ENCODE data around the gene UST.
"Not testable (repeated sequence)": the region's sequence is repeated elsewhere in the genome, so short reads cannot be mapped to it uniquely, and the experiment has no call there.

The UST gene

DNA sequence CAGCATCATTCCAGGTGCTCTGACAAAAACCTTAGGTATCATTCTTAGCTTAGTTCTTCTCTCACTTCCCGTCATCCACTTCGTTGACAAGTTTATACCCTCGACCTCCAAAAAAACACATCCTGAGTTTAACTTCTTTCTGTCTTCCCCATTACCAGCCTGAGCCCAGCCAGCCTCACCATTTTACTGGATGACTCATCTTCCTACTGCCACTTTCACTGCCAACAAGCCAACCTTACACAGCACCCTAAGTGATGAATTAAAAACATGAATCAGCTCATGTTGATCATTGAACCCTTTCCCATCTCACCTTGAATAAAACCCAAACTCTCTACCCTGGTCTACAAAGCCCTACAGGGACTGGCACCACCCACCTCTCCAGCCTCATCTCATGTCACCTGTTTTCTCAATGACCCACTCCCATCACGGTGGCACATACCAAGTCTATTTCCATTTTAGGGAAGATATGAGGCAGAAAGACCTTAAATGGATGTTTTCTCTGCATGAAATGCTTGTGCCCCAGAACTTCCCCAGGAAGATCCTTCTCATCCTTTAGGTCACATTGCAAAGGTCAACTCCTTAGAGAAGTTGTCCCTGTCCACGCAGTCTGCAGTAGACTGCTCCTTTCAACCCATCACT, 9.9 kb upstream of the UST start:
- DNase-seq = no peak

DNA sequence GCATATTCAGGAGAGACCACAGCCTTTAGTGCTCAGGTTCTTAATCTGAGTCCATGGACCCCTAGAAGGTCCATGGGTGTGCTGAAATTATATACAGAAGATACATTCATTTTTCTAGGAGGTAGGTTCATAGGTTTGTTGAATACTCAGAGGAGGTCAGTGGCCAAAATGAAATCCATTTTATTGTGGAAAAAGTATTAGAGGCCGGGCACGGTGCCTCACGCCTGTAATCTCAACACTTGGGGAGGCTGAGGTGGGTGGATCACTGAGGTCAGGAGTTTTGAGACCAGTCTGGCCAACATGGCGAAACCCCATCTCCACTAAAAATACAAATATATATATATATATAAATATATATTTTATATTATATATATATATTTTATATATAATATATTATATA, 9.0 kb upstream of the UST start:
- no peak for DNase-seq

DNA sequence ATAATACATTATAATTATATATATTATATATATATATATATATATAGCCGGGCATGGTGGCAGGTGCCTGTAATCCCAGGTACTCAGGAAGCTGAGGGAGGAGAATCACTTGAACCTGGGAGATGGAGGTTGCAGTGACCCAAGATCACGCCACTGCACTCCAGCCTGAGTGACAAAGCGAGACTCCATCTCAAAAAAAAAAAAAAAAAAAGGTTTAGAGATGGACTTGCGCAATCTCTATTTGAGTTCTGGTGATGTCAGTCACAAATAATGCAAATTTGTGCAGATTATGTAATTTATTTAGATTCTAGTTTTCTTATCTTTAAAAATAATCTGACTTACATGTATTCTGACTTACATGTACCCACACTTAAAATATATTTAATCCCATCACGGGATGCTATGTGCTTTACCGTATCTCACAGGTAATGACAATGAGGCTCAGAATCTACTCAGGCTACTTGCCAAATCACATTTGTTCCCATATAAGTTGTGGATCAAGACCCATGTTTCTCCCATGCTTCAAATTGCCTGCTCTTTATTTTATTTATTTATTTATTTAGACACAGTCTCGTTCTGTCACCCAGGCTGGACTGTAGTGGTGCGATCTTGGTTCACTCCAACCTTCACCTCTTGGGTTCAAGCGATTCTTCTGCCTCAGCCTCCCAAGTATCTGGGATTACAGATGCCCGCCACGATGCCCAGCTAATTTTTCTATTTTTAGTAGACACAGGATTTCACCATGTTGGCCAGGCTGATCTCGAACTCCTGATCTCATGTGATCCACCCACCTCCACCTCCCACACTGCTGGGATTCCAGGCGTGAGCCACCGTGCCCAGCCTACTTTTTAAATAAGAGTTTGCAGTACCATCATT, 7.6 kb upstream of the UST start:
- DNase-seq = no peak

DNA sequence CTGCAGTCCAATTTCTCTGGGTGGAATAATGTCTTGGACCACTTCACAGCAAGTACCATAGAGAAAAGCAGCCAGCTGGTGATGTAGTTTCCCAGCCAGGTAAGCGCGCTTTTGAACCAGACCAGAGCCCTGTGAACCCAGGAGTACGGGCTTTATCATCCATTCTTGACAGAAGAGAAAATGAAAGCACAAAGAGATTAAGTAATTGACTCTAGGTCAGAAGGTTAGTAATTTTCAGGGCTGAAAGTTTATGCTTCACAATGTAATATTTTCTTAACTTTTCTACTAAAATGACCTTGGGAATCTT, 7.1 kb upstream of the UST start:
- DNase-seq = no peak

DNA sequence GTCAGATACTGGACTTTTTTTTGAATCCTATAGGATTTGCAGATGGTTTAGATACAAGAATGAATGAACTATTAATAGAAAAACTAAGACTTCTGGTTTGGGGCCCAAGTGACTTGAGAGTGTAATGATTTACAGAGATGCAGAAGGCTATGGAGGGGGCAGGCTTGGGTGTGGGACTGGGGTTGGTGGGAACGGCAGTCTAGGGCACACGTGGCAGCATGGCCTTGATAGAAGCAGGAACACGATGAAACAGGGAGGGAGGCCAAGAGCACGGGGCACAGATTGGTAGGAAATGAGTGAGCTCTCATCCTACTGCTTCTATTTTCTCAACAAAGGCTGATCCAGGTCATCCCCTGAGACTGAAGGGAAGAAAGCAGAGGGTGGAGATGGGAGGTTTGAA, 3.4 kb upstream of the UST start:
- no peak for DNase-seq

DNA sequence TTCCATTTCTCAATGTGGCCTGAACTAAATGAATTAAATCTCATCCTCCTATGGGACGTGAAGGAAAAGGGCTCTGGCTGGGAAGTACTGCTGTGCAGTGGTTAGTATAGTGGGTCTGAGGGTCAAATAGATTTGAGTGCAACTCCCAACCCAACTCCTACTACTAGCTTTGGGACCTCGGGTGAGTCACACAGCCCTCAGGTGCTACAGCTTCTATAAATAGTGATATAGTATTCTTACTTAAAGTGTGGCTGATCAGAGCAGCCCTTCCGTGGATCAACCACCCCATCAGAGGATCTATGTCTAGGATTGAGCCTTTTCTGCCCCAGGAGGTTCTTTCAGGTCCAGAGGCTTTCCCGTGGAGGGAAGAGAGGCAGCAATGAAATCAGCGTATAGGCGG, 904 bp upstream of the UST start:
- DNase-seq = peak; percentile 41

DNA sequence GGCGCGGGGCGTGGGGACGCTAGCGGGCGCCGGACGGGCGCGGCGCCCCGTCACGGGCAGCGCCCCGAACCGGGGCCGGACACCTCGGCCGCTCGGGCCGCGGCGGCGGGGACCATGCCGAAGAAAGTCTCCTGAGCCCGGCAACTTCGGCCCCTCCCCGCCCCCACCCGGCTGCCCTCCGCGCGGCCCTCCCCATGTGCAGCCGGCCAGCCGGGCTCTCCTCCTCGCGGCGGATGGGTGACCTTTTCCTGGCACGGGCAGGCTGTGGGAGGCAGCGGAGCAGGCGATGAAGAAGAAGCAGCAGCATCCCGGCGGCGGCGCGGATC, 278 bp downstream of the UST start:
- peak; percentile 69 for DNase-seq

DNA sequence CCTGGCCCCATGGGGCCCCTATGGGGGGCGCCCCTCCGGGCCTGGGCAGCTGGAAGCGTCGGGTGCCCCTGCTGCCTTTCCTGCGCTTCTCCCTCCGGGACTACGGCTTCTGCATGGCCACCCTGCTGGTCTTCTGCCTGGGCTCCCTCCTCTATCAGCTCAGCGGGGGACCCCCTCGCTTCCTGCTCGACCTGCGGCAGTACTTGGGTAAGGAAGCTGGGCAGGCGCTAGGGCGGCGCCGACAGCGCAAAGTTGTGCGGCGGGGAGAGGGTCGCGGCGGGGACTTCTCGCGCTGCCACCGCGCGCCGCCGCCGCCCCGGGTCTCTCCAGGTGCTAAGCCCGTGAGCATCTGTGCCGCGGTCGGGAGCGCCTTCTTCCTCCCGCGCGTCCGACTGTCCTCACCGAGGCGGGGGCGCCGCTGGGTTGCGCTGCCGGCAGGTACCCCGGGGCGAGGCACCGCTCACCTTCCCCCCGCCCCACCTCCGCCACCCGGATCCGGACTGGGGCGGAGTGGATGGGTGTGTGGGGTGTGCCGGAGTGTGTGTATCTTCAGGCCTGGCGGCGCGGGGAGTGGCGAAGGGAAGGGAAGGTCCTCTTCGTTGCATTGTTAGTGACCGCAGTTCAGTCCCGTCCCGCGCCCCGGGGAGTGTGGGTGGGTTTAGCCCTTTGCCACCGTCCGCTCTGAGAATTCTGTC, 788 bp downstream of the UST start:
- peak; percentile 52 for DNase-seq

DNA sequence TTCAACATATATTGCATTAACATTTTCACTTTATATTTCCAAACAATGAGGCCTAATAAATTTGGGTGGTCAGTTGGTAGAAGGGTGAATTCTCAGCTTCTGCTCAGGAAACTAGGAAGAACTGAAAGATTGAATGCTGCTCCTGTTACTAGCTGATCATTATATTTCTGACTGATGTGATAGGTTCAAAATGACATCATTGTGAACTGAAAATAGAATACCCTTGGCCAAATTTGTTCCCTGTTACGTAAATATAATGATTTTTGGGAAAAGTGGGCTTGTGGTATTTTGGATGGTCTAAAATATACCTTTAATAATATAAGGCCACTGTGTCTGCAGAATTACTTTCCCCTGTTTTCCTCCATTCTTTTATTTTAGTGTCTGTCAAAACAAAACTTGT, 2.8 kb downstream of the UST start:
- no peak for DNase-seq

DNA sequence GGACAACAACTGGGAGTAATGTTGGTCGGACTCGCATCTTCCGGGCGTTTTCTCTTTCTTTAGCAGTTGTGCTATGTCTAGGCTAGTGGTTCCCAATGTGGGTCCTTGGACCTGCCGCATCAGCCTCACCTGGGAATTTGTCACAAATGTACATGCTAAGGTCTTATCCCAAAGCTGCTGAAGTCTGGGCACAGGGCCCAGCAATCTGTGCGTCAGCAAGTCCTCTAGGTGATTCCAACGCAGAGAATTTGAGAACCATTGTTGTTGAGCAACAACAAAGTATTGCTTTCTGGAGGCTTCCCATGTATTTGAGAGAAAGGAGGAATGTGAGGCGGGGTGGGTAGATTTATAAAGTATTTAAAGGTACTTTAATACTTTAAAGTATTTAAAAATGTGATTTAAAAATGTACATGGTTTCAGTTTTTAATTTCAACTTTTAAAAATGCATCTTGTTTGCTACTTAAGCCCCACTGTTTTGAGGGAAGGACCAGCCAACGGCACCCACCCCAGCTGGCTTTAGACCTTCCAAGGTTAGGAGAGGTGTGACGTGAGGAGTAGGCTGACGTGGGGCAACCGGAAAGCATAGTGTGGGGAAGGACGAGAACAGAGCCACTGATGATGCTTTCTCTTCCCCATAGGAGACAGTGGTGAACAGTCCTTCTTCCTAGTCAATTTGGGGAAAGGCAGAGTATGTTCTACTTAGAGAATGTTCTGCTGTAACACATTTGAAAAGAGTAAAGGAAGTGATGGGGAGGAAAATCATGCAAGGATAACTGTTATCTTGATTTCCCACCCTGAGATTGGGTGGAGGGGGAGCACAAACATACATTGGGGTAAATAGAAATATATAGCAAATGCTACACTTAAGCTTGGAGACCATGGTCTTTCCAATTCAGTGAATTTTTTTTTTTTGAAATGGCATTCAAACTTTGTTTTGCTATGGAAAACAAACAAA, 4.3 kb downstream of the UST start:
- no peak for DNase-seq

DNA sequence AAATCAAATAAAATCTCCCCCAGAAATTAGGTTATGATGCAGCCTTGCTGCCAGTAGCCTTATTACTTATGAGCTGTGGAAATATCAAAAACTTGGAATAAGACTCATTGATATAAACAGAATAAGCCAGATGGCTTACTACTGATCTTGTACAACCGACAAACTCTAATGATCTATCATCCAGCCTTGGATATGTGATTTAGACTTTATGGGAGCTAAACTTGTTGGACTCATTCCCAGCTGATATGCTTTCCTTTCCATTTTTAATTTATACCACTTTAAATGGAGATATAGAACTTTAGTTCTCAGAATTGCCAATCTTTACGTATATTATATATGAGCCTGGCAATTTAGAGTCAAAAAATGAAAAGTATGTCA, 5.0 kb downstream of the UST start:
- no peak for DNase-seq

DNA sequence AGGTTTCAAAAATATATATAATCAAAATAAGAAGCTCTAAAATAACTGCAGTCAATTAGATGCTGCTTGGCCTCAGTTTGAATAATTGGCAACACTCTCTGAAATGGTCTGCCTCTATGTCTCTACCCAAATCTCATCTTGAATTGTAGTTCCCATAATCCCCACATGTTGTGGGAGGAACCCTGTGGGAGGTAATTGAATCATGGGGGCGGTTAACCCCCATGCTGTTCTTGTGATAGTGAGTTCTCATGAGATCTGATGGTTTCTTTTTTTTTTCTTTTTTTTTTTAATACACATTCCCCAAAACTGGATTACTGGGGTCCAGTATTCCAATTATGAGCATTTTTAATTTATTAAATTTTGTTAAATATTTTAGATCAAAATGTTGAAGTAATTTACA, 8.5 kb downstream of the UST start:
- DNase-seq = not testable (repeated sequence)

DNA sequence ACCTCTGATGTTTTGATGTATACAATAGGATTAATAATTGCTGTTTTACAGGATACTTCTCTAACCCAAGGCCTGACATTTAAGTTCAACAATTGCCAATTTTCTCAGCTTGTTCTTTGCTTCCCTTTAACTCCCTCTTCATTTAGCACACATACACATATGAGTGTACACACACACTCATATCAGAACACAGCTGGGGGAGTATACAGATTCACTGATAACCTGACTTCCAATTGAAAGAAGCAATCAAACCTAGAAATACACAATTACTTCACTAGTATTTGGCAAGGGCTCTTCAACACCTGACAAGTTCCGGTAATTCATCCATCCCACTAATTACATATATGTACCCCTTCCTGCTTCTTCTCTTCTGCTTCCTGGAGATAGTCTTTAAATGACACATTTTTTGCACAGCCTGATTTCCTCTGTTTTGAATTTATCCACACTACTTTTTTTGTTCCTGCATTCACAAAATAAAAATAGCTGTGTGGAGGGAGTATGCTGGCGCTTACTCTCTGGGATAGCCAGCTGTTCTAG, 11.2 kb downstream of the UST start:
- DNase-seq = no peak

DNA sequence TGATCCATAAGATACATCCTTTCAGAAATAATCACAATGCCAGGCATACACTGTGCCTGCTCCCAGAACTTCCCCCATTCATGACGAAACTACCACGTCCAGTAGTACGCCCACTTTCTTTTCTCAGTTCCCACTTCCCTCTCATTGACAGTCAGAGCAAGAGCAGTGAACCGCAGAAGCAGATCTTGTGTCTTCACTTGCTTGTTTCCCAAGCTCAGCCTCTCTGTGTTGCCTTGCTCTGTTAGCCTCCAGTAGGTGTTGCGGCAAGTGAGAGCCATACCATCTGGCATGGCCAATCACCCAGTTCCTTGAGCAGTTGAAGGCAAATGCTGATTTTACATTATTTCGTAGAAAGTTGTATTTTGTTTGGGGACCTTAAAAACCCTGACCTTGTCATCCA, 11.7 kb downstream of the UST start:
- DNase-seq = no peak

DNA sequence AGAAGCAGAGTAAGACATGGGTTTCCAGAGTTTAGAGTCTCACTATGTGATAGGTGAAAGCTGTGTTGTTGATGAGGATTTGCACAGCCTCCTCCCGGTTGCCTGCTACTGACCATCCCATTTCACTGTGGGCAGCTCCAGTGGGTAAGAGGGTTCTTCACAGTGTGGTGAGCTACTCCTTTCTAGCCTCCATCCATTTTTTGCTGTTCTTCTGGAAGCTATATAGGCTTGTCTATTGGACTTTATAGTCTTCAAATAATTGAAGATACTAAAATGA, 13.4 kb downstream of the UST start:
- peak; percentile 17 for DNase-seq

DNA sequence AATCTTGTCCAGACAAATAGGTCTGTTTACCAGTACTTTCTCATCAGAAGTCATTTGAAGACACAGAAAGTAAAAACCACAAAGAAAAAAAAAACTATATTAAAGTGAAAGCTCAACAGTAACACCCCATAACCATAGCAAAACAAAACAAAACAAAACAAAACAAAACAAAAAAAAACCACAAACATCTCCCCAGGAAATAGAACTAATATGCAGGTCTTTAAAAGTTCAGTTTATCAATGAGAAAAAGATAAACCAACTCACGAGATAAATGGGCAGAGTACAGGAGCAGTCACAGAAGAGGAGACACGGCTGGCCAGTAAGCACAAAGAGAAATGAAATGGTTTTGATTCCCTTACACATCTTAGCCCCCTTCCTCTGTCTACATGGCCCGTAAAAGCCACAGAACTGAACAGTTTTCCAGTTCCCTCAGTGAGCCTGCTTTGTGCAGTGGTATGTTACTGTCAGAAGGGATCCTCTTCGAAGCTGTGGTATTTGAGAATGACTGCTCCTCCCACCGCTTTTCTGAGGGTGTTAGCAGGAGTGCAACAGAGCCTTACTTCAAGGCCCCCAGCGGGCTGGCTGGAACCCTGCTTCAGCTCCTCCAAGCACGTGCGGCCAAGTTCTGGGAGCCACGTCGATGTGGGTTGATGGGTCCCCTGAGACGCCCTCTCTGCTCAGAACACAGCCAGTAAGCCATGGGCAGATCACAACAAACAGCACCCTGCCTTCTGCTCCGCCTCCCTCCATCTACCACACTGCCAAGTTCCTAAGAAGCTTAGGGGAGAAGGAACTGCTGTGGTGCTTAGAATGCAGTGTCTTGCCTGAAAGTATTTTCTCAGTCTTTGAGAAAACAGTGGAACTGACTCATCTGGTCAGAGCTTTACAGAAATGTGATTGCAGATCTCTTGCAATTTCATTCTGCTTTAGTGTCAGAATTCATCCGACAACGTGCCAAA, 14.0 kb downstream of the UST start:
- DNase-seq = peak; percentile 86

DNA sequence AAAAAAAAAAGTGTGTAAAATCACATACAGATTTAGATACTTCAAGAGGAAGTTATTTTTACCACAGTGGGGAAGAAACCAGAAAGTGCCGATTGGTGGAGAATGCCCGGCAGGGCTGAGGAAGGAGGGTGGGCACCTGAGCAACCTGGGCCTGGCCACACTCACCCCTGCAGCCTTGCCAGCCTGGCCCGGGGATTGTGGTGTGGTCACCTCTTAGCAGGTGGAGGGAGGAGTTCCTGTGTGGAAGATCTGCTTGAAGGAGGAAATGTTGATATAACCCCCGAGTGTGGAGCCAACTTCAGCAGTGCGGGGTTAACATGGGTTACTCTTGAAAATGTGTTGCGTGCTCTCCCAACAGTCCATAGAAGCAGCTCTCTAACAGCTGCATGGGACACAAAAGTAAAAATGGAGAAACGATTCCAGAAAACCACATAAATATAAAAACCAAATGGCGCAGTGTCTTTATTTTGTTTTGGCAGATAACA, 14.7 kb downstream of the UST start:
- DNase-seq = no peak

DNA sequence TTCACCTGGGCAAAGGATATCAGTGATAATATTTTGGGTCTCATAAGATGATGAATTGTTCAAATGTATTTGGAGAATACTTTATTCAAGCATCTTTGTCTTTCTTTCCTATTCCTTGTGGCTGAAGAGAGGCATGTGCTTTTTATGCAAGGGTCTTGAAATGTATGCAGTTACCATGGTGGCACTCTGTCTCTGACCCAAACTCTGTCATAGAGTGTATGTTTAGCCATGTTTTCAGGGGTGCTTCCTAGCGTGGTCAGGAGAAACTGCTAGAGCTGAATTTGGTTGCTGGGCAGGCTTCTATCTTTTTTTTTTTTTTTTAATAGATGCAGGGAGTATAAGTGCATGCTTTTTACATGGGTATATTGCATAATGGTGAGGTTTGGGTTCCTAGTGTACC, 15.4 kb downstream of the UST start:
- DNase-seq = no peak

DNA sequence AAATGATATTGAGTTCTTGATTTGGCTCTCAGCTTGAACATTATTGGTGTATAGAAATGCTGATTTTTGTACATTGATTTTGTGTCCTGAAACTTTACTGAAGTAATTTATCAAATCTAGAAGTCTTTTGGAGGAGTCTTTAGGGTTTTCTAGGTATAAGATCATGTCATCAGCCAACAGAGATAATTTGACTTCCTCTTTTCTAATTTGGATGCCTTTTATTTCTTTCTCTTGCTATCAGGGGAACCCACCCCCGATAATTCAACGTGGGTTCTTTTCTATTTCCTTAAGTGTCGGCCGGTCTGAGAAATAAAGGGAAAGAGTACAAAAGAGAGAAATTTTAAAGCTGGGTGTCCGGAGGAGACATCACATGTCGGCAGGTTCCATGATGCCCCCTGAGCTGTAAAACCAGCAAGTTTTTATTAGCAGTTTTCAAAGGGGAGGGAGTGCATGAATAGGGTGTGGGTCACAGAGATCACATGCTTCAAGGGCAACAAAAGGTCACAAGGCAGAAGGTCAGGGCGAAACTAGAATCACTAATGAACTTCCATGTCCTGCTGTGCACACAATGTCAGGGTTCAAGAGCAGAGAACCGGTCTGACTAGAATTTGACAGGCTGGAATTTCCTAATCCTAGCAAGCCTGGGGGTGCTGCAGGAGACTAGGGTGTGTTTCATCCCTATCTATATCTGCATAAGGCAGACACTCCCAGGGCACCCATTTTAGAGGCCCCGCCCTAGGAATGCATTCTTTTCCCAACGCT, 17.6 kb downstream of the UST start:
- not testable (repeated sequence) for DNase-seq

DNA sequence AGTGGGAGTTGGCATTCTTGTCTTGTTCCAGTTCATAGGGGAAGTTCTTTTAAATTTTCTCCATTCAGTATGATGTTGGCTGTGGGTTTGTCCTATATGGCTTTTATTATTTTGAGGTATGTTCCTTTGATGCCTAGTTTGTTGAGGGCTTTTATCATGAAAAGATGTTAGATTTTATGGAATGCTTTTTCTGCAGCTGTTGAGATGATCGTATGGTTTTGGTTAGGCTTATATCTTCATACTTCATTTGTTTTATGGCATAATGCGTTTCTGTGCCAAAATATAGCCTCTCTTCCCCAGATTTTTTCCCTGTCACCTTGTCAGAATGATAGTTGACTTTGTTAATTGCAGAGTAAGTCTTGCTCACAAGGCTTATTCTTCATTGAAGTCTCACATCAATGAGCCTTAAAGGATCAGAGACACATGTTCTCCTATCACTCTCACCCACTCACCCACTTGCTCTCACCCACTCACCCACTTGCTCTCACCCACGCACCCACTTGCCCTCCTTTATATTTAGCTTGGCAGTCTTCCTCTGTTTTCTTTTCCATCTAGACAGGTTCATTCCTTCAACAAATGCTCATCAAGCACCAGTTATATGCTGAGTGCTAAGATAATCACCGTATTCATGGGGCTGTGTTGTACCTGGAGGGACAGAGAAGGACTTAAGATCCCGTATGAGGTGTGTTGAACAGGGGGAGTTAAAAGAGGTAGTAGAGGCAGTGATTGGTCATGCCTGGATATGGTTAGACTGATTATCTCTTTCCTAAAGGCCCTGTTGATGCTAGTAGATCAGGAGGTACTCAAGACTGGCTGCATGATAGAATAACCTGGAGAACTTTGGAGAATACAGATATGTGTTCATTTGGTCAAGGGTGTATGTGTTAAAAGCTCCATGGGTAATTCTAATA, 19.3 kb downstream of the UST start:
- no peak for DNase-seq
